8988T (cell line): ENCODE results near the gene TMEM272.

ENCODE experiments used
- DNase-seq: peaks from one replicate; pipeline ENCODE4 v3.0.0; 2011

Gene TMEM272

DNA sequence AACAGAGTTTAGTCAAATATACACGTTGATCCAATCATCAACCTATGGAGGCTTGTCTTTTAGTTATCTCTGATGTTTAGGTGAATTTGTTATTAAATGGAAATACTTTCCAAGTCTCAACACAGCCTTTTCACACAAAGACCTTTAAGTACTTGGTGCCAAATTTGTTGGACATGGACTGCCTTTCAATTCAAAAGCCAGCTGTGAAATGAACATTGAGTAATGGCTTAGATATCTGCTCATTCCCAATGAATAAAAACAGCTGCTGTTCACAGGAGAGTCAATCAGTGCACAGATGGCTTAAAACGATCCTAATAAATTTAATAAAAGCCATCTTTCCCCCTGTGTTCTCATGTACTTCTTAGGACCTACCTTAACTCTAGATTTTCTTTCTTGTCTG lies 21.1 kb downstream of the TMEM272 start:
- no peak for DNase-seq

DNA sequence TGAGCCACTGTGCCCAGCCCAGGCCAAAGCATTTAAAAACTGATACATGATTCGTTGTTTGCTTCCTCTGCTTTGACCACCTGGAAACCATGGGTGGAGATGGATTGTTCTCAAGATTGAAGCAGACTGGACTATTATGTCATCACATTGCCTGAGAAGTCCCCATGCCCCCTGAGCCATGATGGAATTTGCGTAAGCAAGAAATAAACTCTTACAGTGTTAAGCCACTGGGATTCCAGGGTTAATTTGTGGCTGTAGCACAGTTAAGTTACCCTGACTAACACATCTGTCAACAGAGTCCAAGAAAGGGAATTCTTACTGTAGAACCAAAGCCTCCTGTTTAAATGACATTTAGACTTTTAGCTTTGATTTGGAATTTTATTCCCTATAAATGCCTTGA lies 21.6 kb downstream of the TMEM272 start:
- DNase-seq: no peak

GRCh38 chr13:51822106-51822815 lies 22.7 kb downstream of the TMEM272 start:
- DNase-seq: no peak

- no peak for DNase-seq
These were observed 23.4 kb downstream of the TMEM272 start for GRCh38 chr13:51821606-51822005.

- no peak for DNase-seq
These were observed 24.9 kb downstream of the TMEM272 start for GRCh38 chr13:51820016-51820597.

GRCh38 chr13:51819544-51819943 lies 25.4 kb downstream of the TMEM272 start:
- DNase-seq: no peak

DNA sequence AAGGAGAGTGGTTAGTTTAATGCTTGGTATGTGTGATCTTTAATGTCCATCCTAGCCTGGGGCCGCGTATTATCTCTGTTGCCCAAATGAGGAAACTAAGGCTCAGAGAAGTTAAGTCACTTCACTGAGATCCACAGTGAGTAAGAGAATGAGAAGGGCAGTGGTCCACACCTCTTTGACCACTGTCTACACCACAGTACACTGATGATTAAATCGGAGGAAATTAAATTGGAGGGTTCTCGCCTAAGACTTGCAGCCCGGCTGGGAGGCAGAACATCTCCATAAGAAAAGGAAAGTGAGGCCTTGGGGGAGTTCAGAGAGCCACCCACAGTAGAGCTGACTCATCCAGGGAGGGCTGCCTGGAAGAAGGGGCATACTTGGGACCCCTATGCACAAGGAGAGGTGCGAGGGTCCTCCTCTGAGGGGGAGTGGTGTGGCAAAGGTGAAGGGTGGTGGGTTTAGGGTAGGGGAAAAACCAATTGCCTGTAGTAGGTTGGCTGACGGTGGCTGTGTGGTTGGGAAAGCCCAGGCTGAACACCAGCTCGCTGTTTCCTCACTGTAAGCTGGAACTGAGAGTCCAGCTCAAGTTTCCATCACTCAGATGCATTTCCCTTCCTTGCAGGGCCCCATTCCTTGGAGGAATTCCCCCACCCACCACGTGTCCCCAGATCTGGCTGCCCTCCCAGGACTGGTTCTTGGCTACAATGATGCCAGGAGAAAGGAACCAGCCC lies 26.0 kb downstream of the TMEM272 start:
- no peak for DNase-seq

GRCh38 chr13:51818276-51818675 lies 26.7 kb downstream of the TMEM272 start:
- DNase-seq: no peak

DNA sequence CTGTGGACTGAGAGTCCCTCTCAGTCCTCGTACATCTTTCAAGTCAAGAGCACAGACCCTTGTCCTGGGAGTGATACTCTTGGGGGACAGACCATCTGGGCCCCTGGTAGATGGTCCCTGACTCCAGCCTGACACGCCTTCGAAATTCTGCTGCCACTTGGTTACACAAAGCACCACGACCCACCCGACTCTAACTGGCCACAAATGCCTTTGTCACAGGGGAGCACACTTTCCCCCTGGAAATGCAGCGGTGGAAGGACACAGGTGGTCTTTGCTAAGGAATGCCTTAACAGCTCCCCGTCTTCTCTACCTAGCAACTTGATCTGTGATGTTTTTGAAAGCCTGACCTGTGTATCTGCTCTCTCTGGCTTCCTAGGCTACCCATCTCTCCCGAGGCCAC lies 27.3 kb downstream of the TMEM272 start:
- DNase-seq: no peak

DNA sequence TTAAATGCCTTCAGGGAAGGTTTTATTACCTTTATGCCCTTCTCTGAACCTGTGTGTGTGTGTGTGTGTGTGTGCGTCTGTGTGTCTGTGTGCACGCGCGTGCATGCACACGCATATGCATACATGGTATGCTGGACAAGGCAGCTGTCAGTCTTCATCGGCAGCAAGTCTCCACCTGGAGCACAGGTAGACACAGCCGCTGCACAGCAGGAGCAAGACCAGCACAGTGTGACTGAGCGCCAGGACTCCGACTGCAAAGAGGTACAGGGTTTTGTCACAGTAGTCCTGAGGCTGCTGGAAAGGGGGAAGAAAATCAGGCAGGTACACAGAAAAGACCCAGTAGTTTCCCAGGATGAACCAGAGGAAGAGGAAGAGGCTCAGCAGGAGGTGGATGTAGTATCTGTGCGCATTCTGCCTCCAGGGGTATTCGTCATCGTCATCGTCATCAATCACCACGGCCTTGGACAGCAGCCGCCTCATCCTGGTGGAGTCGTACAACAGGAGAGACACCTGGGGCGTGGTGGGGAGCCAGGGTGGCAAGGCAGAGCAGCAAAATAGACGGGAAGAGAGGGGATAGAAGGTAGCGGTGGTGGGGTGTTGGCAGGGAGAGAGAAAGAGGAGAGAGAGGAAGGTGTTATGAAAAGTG lies 28.2 kb downstream of the TMEM272 start:
- peak; percentile 28 for DNase-seq

- no peak for DNase-seq
These were observed 29.1 kb downstream of the TMEM272 start for GRCh38 chr13:51815848-51816247.

- DNase-seq: peak; percentile 55
These were observed 29.9 kb downstream of the TMEM272 start for GRCh38 chr13:51814825-51815650.

GRCh38 chr13:51814071-51814470 lies 30.9 kb downstream of the TMEM272 start:
- no peak for DNase-seq

DNA sequence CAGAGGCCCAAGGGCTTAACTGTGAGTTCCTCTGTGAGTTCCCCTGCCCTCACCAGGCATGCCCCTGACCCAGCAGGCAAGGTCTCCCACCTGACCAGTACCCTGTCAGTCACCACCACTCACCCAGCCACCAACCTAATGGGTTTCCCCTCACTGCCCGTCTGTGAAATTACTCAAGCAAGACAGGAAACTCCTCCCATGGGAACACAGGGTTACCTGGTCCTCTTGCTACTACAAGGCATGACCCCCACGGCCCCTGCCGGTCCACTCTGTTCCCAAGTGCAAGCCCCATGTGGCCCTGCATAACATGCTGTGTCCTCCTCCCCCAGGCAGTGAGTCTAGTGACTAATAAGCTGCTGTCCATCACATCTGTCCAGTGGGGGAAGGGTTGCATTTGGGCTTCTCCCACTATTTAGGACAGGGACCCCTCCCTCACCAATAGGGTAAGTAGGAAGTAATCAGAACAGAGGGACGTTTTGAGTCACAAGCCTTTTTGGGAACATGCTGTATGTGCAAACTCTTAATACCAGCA lies 33.0 kb downstream of the TMEM272 start:
- no peak for DNase-seq

- DNase-seq: no peak
These were observed 33.9 kb downstream of the TMEM272 start for GRCh38 chr13:51811046-51811445.

DNA sequence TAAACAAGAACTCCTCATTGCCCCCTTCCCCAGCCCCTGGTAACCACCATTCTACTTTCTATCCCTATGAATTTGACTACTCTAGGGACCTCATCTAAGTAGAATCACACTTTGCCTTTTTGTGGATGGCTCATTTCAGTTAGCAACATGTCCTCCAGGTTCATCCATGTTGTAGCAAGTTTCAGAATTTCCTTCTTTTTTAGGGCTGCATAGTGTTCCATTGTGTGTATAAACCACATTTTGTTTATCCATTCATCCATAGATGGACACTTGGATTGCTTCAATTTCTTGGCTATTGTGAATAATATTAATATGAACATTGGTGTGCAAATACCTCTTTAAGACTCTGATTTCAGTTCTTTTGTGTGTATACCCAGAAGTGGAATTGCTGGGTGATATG lies 36.2 kb downstream of the TMEM272 start:
- DNase-seq: no peak

GRCh38 chr13:51807041-51807440 lies 37.9 kb downstream of the TMEM272 start:
- no peak for DNase-seq

DNA sequence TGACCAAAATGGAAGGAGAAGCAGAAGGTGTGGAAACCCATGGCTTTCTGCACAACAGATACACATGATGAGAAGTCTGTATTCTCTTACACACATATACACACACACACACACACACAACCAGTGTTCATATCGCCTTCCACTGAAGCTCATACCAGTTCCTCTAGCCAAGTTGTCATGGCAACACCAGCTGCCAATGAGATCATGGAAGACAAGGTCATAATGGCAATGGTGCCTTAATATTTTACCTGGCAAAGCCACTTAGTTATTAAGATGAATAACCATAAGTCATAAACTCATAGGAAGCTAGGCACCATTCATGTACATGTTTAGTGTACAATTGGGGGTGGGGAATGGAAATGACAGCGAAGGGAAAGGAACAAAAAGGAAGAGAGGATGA lies 38.4 kb downstream of the TMEM272 start:
- no peak for DNase-seq

GRCh38 chr13:51805925-51806324 lies 39.1 kb downstream of the TMEM272 start:
- DNase-seq: no peak

DNA sequence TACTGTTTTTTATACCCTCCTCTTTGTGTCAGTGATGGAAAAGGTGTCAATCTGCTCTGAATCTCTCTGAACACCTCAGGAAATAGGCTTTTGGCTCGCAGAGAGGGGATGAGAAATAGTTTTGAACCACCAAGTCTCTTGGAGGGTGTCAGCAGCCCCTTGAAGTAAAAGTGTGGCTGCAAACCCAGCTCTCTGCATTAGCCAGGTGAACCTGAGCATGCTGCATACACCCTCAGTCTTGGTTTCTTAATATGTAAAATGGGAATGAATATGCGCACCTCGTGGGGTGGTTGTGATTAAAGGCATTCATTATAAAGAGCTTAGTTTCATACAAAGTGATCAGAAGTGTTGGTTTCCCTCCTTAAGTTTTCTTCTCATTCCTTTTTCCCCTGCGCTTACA lies 39.7 kb downstream of the TMEM272 start:
- DNase-seq: no peak

GRCh38 chr13:51804295-51805172 lies 40.4 kb downstream of the TMEM272 start:
- DNase-seq: no peak
